Ascending aorta (tissue), 2 donors: Measurements from ENCODE around the gene RGS13. TPM values are rescaled to one million over a fixed set of nuclear protein-coding genes. Genes with fewer than 3 reads are reported as not detected.

Experiments
- DNase-seq, 2 donors: peaks; one replicate each; pipeline ENCODE4 v3.0.0-alpha.2; 2019; ENCODE audit warnings: low spot score in 2 of 2
- H3K27ac ChIP-seq, 2 donors: fragments of 200-600 bp; sonication (generic); one replicate each; pipeline ENCODE4 v1.5.1; 2016 to 2017; ENCODE audit warnings: mild to moderate bottlenecking in 1 of 2
- H3K27me3 ChIP-seq: fragments of 200-600 bp; sonication (generic); one replicate; pipeline ENCODE4 v1.5.1; 2017
- H3K36me3 ChIP-seq, 2 donors: fragments of 200-600 bp; sonication (generic); one replicate each; pipeline ENCODE4 v1.5.1; 2016
- H3K4me1 ChIP-seq, 2 donors: fragments of 200-600 bp; sonication (generic); one replicate each; pipeline ENCODE4 v1.5.1; 2016 to 2017; ENCODE audit warnings: mild to moderate bottlenecking in 1 of 2
- H3K4me3 ChIP-seq, 2 donors: fragments of 200-600 bp; sonication (generic); one replicate each; pipeline ENCODE4 v1.5.1; 2016 to 2017; ENCODE audit warnings: mild to moderate bottlenecking in 1 of 2
- H3K9me3 ChIP-seq, 2 donors: fragments of 200-600 bp; sonication (generic); one replicate each; pipeline ENCODE4 v1.5.1; 2016
- intact Hi-C: fragments of 100-400 bp; cut with DNase I; formaldehyde crosslinking; loops from one replicate; pipeline ENCODE4 v1.15.1; 2023
- total RNA-seq: library from RNA; depleted of rRNA; stranded (reverse); fragments of >200 nt; gene quantifications from one replicate; pipeline ENCODE4 v1.1.0, GENCODE V29; 2016
- TF ChIP-seq, protein P1 (sequence below), 3 experiments: fragments of 200-600 bp in 2 of 3; fragments of 450-650 bp in 1 of 3; sonication (generic) in 2 of 3; IDR thresholded peaks; one replicate each; pipeline ENCODE4 v1.5.1; 2016 to 2019; ENCODE audit warnings: antibody characterized with exemption in 3 of 3, mild to moderate bottlenecking in 1 of 3, moderate library complexity in 1 of 3

The RGS13 gene
- total RNA-seq, 1 donor from 2014 or later, result not detected

DNA sequence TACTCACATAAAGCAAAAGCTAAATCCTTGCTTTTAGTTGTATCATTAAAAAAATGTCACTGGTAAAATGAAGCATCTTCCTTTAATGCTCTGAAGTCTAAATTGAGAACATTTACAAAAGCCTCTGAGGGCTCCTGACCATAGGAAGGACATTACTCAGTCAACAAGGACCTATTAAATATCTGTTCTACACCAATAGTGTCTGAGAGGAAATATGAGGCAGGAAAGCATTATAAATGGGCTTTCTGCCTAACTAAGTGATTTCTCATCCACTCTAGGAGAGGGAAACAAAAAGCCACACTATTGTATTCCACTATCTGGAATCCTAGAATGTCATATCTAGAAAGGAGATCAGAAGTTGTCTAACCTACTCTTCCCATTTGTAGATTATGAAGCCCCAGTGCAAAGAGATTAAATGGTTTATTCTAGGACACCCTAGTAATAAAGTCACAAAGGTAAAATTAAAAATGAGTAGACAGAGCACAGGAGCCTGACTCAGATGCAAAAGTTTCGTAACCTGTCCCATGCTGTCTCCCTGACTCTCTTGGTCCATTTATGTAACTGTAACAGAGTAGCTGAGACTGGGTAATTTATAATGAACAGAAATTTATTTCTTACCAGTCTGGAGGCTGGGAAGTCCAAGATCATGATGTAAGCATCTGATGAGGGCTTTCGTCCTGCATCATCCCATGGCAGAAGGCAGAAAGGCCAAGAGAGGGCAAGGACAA lies 42.8 kb upstream of the RGS13 start:
- intact Hi-C loops, result no loop called here
- Histone ChIP-seq H3K36me3 (no peaks in the 10 kb centered on the region), H3K4me3 (no peak overlapping the region), H3K27me3 (no peaks in the 10 kb centered on the region), H3K27ac (no peak overlapping the region), H3K4me1 (no peaks in the 10 kb centered on the region), H3K9me3 (no peaks in the 10 kb centered on the region)
- TF ChIP-seq, protein P1, sequence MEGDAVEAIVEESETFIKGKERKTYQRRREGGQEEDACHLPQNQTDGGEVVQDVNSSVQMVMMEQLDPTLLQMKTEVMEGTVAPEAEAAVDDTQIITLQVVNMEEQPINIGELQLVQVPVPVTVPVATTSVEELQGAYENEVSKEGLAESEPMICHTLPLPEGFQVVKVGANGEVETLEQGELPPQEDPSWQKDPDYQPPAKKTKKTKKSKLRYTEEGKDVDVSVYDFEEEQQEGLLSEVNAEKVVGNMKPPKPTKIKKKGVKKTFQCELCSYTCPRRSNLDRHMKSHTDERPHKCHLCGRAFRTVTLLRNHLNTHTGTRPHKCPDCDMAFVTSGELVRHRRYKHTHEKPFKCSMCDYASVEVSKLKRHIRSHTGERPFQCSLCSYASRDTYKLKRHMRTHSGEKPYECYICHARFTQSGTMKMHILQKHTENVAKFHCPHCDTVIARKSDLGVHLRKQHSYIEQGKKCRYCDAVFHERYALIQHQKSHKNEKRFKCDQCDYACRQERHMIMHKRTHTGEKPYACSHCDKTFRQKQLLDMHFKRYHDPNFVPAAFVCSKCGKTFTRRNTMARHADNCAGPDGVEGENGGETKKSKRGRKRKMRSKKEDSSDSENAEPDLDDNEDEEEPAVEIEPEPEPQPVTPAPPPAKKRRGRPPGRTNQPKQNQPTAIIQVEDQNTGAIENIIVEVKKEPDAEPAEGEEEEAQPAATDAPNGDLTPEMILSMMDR (IDR thresholded peaks at IDR 0.05), result no peak
- no peak for DNase-seq

DNA sequence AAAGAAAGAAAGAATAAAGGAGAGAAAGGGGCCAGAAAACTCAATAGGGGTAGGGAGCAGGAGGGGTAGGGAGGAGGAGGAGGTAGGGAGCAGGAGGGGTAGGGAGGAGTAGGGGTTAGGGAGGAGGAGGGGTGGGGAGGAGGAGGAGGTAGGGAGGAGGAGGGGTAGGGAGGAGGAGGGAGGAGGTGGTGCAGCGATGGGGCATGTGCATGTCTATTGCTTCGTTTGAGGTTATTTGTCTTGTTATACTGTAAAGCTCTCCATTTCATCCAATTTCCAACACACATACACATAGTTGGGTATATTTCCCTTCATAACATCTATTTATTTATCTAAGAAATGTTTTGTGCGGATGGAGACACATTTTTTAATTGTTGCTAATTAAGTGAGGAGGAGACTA lies 40.6 kb upstream of the RGS13 start:
- Histone ChIP-seq H3K27me3 (no peaks in the 10 kb centered on the region), H3K4me3 (no peak overlapping the region), H3K9me3 (no peaks in the 10 kb centered on the region), H3K4me1 (no peaks in the 10 kb centered on the region), H3K36me3 (no peaks in the 10 kb centered on the region), H3K27ac (no peak overlapping the region)
- no peak for DNase-seq
- TF ChIP-seq, protein P1 (IDR thresholded peaks at IDR 0.05), result no peak
- intact Hi-C loops, result no loop called here

DNA sequence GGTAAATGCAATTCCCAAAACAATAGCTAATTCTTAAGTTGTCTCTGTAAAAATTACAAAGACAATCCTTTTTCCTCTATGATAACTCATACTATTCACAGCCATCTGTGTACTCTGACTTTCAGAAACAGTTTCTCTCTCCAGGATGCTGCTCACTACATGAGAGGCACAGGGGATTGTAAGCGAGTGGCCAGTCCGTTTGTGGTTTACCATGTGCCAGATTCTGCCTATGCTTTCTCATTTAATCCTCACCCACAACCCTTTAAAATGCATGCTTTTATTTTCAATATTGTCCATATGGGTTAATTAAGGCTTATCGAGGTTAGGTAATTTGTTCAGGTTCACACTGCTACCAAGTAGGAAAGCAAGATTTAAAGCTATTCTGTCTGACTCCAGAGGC lies 37.4 kb upstream of the RGS13 start:
- no peaks in the 10 kb centered on the region for H3K27me3 ChIP-seq
- no peaks in the 10 kb centered on the region for H3K36me3 ChIP-seq
- H3K4me1 ChIP-seq, result no peaks in the 10 kb centered on the region
- H3K4me3 ChIP-seq, result no peak overlapping the region
- DNase-seq, result no peak
- no peak overlapping the region for H3K27ac ChIP-seq
- H3K9me3 ChIP-seq, result no peaks in the 10 kb centered on the region
- intact Hi-C loops, result no loop called here
- TF ChIP-seq, protein P1 (IDR thresholded peaks at IDR 0.05), result no peak

DNA sequence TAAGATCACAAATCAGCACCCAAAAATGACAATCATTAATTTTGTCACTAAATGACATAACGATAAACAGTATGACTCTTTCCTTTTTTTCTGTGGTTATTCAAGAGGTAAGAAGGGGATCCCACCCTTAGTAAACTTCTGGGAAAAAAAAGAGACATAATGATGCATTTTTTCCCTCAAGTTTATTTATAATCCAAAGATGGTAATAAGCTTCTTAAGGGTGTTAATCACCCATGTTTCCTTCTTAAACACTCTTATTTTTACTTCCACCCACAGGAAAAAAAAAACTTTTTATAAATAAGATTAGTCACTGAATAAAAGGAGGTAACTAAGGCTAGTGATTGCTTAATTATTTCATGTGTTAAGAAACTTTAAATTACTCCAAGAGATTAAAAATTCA lies 35.7 kb upstream of the RGS13 start:
- intact Hi-C loops, result no loop called here
- no peak overlapping the region for H3K27ac ChIP-seq
- TF ChIP-seq, protein P1 (IDR thresholded peaks at IDR 0.05), result no peak
- H3K36me3 ChIP-seq, result no peaks in the 10 kb centered on the region
- DNase-seq, result no peak
- H3K9me3 ChIP-seq, result no peaks in the 10 kb centered on the region
- no peak overlapping the region for H3K4me3 ChIP-seq
- H3K27me3 ChIP-seq, result no peaks in the 10 kb centered on the region
- H3K4me1 ChIP-seq, result no peaks in the 10 kb centered on the region

DNA sequence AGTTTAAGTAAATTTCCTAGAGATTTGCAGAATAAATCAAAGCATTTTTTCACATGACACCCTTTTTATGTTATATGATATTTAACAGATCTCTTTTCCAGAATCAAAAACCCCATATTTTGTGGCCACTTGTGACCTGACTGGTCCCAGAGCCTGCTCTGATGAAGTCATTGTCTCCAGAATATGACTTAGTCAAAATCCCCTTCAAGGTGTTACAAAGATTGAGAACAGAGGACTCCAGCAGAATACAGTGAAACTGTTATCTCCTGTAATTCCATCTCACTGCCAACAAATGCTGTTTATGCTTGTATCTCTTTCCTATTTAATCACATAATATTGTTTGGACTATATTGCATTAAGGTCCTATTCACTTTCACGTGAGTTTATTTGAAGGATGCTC lies 34.8 kb upstream of the RGS13 start:
- TF ChIP-seq, protein P1 (IDR thresholded peaks at IDR 0.05), result no peak
- intact Hi-C loops, result no loop called here
- H3K9me3 ChIP-seq, result no peaks in the 10 kb centered on the region
- H3K4me3 ChIP-seq, result no peak overlapping the region
- H3K27ac ChIP-seq, result no peak overlapping the region
- H3K4me1 ChIP-seq, result no peaks in the 10 kb centered on the region
- no peaks in the 10 kb centered on the region for H3K36me3 ChIP-seq
- no peak for DNase-seq
- H3K27me3 ChIP-seq, result no peaks in the 10 kb centered on the region

DNA sequence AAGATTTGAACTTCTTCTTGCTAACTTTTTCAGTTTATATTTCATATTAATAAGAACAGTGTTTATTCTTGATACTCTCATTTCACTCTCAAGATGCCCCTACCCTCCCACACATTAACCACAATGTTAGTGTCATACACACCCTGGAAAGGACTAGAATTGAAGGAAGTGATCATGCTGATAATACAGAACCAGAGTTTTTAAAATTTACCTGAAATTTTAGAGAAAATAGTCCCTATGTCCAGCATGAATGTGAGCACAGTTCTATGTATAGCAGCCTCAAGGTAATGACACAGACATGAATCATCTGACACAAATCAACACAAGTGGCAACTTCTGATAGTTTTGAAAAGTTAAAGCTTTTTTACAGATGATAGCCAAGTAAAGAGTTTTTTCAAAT lies 34.4 kb upstream of the RGS13 start:
- no peak overlapping the region for H3K27ac ChIP-seq
- H3K4me3 ChIP-seq, result no peak overlapping the region
- no peaks in the 10 kb centered on the region for H3K4me1 ChIP-seq
- H3K36me3 ChIP-seq, result no peaks in the 10 kb centered on the region
- no peaks in the 10 kb centered on the region for H3K27me3 ChIP-seq
- intact Hi-C loops, result no loop called here
- no peak for DNase-seq
- TF ChIP-seq, protein P1 (IDR thresholded peaks at IDR 0.05), result no peak
- H3K9me3 ChIP-seq, result no peaks in the 10 kb centered on the region
